Nephron progenitor cell (in vitro differentiated cells): ENCODE measurements around the gene CRABP1.

Source experiments
- DNase-seq: peaks from one replicate; pipeline ENCODE4 v3.0.0; 2021
- H3K27ac Mint-ChIP-seq: 2 replicates; pipeline ENCODE4 v1.8.0; 2021; ENCODE audit warnings: mild to moderate bottlenecking, moderate library complexity, mixed read lengths
- H3K27me3 Mint-ChIP-seq: 2 replicates; pipeline ENCODE4 v1.8.0; 2021; ENCODE audit warnings: mild to moderate bottlenecking, low read depth, mixed read lengths; ENCODE audit not compliant: poor library complexity
- H3K36me3 Mint-ChIP-seq: 2 replicates; pipeline ENCODE4 v1.8.0; 2021; ENCODE audit warnings: low read depth, mixed read lengths
- H3K4me1 Mint-ChIP-seq: 2 replicates; pipeline ENCODE4 v1.8.0; 2021; ENCODE audit warnings: mixed read lengths
- H3K4me3 Mint-ChIP-seq: 2 replicates; pipeline ENCODE4 v1.8.0; 2021; ENCODE audit warnings: mild to moderate bottlenecking, moderate library complexity, mixed read lengths
- H3K9me3 Mint-ChIP-seq: 2 replicates; pipeline ENCODE4 v1.8.0; 2021; ENCODE audit warnings: mild to moderate bottlenecking, moderate library complexity, mixed read lengths
- TF ChIP-seq, protein P1 (sequence below): fragments of 200-600 bp; sonication (generic); IDR thresholded peaks from 2 replicates; pipeline ENCODE4 v1.5.0; 2021; ENCODE audit warnings: antibody characterized with exemption

Gene CRABP1

DNA sequence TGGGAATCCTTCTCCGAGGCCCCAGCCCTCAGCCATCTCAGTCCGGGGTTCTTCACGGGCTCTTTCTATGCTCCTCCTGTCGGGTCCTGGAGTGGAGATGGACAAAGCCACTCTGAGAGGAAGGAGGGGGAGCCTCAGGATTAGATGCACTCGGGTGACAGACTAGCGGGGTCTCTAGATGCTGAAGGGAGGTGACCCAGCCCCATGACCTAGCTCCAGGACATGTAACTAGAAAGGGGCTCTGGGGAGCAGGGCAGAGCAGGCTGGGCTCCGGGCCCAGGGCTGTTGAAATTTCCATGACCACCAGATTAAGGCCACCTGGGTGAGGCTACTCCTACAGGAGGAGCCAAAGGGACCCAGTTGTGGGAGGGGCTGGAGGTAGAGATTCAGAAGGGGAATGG is 26.0 kb upstream of the CRABP1 start:
- Mint-ChIP-seq H3K9me3 (no peaks in the 10 kb centered on the region), H3K27me3 (peaks cover 72% of the 10 kb centered on the region), H3K36me3 (no peaks in the 10 kb centered on the region), H3K4me1 (peaks cover 45% of the 10 kb centered on the region), H3K27ac (no peak overlapping the region), H3K4me3 (no peak overlapping the region)
- TF ChIP-seq, protein P1, sequence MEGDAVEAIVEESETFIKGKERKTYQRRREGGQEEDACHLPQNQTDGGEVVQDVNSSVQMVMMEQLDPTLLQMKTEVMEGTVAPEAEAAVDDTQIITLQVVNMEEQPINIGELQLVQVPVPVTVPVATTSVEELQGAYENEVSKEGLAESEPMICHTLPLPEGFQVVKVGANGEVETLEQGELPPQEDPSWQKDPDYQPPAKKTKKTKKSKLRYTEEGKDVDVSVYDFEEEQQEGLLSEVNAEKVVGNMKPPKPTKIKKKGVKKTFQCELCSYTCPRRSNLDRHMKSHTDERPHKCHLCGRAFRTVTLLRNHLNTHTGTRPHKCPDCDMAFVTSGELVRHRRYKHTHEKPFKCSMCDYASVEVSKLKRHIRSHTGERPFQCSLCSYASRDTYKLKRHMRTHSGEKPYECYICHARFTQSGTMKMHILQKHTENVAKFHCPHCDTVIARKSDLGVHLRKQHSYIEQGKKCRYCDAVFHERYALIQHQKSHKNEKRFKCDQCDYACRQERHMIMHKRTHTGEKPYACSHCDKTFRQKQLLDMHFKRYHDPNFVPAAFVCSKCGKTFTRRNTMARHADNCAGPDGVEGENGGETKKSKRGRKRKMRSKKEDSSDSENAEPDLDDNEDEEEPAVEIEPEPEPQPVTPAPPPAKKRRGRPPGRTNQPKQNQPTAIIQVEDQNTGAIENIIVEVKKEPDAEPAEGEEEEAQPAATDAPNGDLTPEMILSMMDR: no peak
- DNase-seq: no peak

DNA sequence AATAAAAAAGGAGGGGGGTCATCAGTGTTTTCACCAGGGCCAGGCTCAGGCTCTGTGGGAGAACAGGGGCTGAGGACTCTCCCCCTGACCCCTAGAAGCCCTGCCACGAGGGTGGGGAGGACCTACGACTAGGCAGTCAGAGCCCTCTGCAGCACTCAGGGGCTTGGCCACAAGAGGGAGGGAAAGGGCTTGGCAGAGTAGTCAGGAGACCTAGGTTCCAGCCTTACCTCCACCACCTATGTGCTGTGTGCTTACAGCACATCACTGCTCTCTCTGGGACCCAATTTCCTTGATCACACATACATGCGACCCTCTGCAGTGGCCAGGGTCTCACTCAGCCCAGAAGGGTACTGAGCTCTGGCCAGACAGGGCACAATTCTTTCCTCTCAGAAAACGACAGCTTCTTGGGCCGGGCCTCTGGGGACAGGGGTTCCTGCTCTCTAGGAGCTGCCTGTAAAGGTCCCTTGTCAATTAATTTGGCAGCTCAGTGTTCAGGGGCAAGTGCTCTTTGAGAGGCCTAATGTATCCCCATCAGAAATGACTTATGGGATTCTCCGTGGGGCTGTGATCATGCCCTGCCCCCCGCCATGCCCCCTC is 24.4 kb upstream of the CRABP1 start:
- TF ChIP-seq, protein P1: peak; percentile 18
- H3K27ac Mint-ChIP-seq: peak overlapping the region; percentile 97
- H3K9me3 Mint-ChIP-seq: no peaks in the 10 kb centered on the region
- H3K4me3 Mint-ChIP-seq: no peak overlapping the region
- DNase-seq: no peak
- H3K36me3 Mint-ChIP-seq: no peaks in the 10 kb centered on the region
- peaks cover 58% of the 10 kb centered on the region for H3K4me1 Mint-ChIP-seq
- peaks cover 71% of the 10 kb centered on the region for H3K27me3 Mint-ChIP-seq

DNA sequence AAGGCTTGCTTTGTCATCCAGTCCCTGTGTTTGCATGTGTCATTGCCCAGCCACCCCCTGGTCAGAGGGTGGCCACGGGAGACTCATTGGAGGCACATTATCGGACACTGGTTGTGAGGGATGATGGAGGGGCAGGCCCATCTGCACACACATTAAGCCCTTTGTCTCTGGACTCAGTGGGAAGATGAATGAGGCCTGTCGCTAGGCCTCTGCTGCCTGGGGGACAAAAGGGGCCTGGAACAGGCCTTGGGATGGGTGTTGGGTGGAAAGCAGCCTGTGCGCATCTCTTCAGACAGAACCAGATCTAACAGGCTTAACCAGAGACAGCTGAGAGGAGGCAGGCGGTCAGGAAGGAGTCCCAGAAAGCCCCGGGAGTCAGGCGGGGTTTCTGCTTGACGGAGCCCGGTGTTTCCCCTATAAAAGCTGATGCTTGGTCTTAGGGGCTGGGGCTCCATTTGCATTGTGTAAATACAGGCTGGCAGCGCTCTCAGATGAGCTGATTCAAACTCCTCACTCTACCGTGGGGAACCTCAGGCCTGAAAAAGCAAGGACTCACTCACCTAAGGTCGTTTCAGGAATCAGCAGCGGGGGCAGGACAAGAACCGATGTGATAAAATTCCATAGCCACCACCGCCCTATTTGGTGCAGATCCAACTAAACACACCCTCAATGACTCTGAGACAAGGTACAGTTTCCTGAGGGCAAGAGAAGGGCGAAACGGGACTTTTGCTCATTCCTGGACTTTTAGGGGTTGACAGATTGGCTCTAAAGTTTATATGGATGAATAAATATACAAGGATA is 23.7 kb upstream of the CRABP1 start:
- no peaks in the 10 kb centered on the region for H3K36me3 Mint-ChIP-seq
- peak overlapping the region; percentile 97 for H3K27ac Mint-ChIP-seq
- TF ChIP-seq, protein P1: no peak
- H3K27me3 Mint-ChIP-seq: peaks cover 64% of the 10 kb centered on the region
- H3K4me1 Mint-ChIP-seq: peaks cover 65% of the 10 kb centered on the region
- H3K4me3 Mint-ChIP-seq: no peak overlapping the region
- DNase-seq: no peak
- no peaks in the 10 kb centered on the region for H3K9me3 Mint-ChIP-seq

DNA sequence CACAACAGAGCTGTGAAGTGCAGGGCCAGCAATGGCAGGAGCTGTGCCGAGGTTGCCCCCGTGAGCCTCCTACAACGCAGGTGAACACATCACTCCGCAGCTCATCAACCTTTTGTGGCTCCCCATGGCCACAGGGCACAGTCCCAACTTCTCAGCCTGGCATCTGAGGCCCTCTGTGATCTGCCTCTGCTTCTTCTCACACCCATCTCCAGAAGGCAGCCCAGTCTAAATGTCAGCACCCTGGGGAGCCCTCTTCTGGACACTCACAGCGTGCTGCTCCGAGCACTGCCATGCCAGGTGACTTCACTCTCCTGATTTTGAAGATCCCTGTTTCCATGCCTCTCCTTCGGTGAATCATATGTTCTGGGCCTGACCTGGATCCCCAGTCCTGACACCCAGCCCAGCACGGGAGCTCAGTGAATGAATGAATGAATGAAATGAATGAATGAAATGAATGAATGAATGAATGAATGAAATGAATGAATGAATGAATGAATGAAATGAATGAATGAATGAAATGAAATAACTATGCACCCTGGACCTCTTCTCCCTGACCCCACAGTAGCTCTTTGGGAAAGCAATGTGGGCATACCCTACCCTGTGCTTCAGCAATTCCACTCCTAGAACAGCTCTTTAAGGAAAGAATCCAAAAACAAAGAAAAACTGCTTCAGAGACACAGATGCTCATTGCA is 22.9 kb upstream of the CRABP1 start:
- no peak overlapping the region for H3K27ac Mint-ChIP-seq
- TF ChIP-seq, protein P1: no peak
- H3K4me3 Mint-ChIP-seq: peak overlapping the region; percentile 44
- no peaks in the 10 kb centered on the region for H3K36me3 Mint-ChIP-seq
- peaks cover 63% of the 10 kb centered on the region for H3K27me3 Mint-ChIP-seq
- no peaks in the 10 kb centered on the region for H3K9me3 Mint-ChIP-seq
- no peak for DNase-seq
- H3K4me1 Mint-ChIP-seq: peaks cover 71% of the 10 kb centered on the region

DNA sequence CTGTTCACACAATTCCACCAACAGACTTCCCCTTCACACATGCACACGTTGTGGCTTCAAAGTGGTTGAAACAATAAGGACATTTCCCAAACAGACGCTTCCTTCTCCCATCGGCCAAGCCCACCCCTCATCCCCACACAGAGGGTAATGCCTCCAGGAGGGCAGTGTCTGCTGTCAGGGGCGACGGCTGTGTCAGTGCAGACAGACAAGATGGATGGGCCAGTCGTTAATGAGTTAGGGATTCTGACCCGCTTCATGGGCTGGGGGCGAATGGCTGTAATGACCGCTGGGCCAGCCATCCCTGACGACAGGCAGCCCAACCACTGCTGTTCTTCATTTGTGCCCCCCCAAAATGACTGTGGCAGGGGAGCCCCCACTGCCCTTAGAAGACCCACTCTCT is 20.6 kb upstream of the CRABP1 start:
- Mint-ChIP-seq H3K4me1 (peaks cover 75% of the 10 kb centered on the region), H3K9me3 (no peaks in the 10 kb centered on the region), H3K27ac (no peak overlapping the region), H3K4me3 (no peak overlapping the region), H3K36me3 (no peaks in the 10 kb centered on the region), H3K27me3 (peaks cover 76% of the 10 kb centered on the region)
- no peak for DNase-seq
- TF ChIP-seq, protein P1: no peak
